HG03575 (cell line): Measurements from ENCODE around the gene KIDINS220.

Source experiments
- ATAC-seq: cut with Tn5 transposase; IDR thresholded peaks from one replicate; pipeline ENCODE4 v1.9.1; 2021; ENCODE audit not compliant: unreplicated experiment, insufficient number of reproducible peaks, low FRiP score; ENCODE audit errors: extremely low read depth

The KIDINS220 gene

GRCh38 chr2:8719528-8719927 lies 117.9 kb downstream of the KIDINS220 start:
- ATAC-seq: no peak

GRCh38 chr2:8714971-8715370 lies 122.4 kb downstream of the KIDINS220 start:
- ATAC-seq: no peak

- ATAC-seq: no peak
Observed at GRCh38 chr2:8714283-8714682, 123.1 kb downstream of the KIDINS220 start.

- ATAC-seq: no peak
Observed at GRCh38 chr2:8710951-8711350, 126.5 kb downstream of the KIDINS220 start.

GRCh38 chr2:8709611-8710010 lies 127.8 kb downstream of the KIDINS220 start:
- ATAC-seq: no peak

GRCh38 chr2:8704906-8705305 lies 132.5 kb downstream of the KIDINS220 start:
- ATAC-seq: no peak

- no peak for ATAC-seq
Observed at GRCh38 chr2:8701681-8702379, 135.6 kb downstream of the KIDINS220 start.

- no peak for ATAC-seq
Observed at GRCh38 chr2:8699839-8700238, 137.6 kb downstream of the KIDINS220 start.

GRCh38 chr2:8697190-8697589 lies 140.2 kb downstream of the KIDINS220 start:
- ATAC-seq: no peak

GRCh38 chr2:8694737-8695136 lies 142.7 kb downstream of the KIDINS220 start:
- no peak for ATAC-seq

GRCh38 chr2:8693157-8693821 lies 144.1 kb downstream of the KIDINS220 start:
- no peak for ATAC-seq

GRCh38 chr2:8692783-8693156 lies 144.6 kb downstream of the KIDINS220 start:
- no peak for ATAC-seq

- ATAC-seq: no peak
Observed at GRCh38 chr2:8691859-8692437, 145.5 kb downstream of the KIDINS220 start.

- no peak for ATAC-seq
Observed at GRCh38 chr2:8685697-8686358, 151.6 kb downstream of the KIDINS220 start.

- ATAC-seq: no peak
Observed at GRCh38 chr2:8684878-8685696, 152.3 kb downstream of the KIDINS220 start.

GRCh38 chr2:8684540-8684877 lies 152.9 kb downstream of the KIDINS220 start:
- no peak for ATAC-seq

GRCh38 chr2:8682719-8683667 lies 154.4 kb downstream of the KIDINS220 start:
- ATAC-seq: no peak
